GM19043 (cell line): Measurements from ENCODE around the gene APBA2.

Source experiments
- ATAC-seq: cut with Tn5 transposase; IDR thresholded peaks from one replicate; pipeline ENCODE4 v1.9.1; 2021; ENCODE audit warnings: low read depth; ENCODE audit not compliant: unreplicated experiment

Gene APBA2

GRCh38 chr15:28955160-28955992, 69.6 kb downstream of the APBA2 start:
- no peak for ATAC-seq

DNA sequence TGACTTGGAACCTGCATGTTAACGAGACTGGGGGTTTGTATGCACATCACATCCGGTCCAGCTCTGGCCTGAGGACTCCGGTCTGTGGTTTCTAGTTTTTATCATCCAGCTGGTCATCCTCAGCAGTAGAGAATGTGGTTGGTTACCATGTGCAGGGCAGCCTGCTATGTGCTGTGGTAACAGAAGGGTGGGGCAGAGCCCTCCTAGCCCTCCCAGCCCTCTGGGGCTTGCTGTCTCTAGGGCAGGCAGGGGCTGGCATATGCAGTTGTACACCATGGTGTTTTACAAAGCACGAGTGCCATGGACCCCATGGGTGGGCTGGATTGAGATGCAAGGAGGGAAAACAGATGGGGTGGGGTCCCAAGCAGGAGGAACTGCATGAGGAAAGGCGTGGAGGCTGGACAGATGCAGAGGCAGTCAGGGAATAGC, 70.2 kb downstream of the APBA2 start:
- ATAC-seq, result no peak

DNA sequence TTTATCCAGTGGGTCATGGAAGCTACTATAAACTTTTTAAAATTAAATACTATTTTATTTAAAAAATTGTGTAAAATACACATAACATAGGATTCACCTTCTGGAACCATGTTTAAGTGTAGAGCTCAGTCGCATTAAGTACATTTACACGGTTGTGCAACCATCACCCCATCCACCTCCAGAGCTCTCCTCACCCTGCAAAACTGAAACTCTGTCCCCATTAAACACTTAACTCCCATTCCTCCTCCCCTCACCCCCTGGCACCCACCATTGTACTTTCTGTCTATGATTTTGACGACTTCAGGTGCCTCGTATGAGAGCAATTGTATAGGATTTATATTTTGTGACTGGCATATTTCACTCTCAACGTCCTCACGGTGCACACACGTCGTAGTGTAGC, 70.7 kb downstream of the APBA2 start:
- no peak for ATAC-seq

DNA sequence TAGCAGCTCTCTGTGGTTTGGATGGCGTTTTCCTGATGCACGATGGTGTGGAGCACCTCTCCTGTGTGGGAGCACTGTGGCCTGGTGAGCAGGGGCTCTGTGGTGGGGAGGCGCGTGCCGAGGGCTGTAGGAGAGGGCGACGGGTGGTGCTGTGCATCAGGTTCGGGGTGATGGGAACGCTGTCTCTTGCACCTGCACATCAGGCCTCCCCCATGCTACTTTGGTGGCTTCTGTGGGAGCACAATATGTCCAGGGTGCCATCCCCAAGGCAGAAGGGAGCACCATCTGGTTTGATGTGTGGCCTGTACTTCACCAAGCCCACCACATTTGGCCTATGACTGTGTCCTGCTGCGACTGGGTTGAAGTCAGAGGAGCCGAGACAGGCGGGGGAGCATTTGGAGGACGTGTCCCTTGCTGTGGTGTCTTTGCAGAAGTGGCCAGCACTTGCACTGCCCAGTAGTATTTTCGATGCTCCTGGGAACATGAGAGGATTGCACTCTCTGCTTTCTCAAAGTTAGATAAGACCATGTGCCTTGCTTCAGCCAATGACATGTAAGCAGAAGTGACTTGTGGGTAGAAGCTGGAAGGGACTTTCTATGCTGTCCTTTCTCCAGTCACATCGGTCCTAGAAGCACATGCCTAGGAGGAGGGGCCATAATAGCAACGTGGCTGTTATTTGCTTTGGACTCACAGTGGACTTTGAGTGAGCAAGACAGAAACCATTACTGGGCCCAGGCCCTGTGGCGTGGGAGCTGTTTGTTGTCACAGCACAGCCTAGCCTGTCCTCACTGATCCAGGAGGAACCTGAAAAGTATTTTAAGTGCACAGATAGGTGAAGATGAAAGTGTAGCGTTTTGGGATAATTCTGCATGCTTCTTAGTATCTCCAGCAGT, 72.1 kb downstream of the APBA2 start:
- ATAC-seq, result no peak

GRCh38 chr15:28959326-28959725, 73.6 kb downstream of the APBA2 start:
- ATAC-seq, result no peak

GRCh38 chr15:28960979-28961378, 75.2 kb downstream of the APBA2 start:
- ATAC-seq, result no peak

GRCh38 chr15:28961391-28961790, 75.6 kb downstream of the APBA2 start:
- ATAC-seq, result no peak

GRCh38 chr15:28962851-28963710, 77.3 kb downstream of the APBA2 start:
- no peak for ATAC-seq

DNA sequence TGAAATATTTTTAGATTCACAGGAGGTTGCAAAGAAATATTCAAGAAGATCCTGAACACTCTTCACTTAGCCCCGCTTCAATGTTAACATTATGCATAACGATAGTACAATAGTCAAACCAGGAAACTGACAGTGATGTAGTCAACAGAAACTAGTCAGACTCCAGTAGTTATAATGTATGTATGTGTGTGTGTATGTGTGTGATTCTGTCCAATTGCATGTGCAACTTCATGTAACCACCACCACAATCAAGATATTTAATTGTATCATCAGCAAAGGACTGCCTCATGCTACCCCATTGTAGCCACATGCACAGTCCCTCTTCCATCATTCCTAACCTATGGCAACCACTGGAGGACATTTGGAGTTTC, 77.9 kb downstream of the APBA2 start:
- no peak for ATAC-seq

- ATAC-seq, result no peak
Measured at GRCh38 chr15:28964098-28964497, 78.3 kb downstream of the APBA2 start.

- ATAC-seq, result no peak
Measured at GRCh38 chr15:28967066-28967465, 81.3 kb downstream of the APBA2 start.

GRCh38 chr15:28967990-28968389, 82.2 kb downstream of the APBA2 start:
- ATAC-seq, result no peak

DNA sequence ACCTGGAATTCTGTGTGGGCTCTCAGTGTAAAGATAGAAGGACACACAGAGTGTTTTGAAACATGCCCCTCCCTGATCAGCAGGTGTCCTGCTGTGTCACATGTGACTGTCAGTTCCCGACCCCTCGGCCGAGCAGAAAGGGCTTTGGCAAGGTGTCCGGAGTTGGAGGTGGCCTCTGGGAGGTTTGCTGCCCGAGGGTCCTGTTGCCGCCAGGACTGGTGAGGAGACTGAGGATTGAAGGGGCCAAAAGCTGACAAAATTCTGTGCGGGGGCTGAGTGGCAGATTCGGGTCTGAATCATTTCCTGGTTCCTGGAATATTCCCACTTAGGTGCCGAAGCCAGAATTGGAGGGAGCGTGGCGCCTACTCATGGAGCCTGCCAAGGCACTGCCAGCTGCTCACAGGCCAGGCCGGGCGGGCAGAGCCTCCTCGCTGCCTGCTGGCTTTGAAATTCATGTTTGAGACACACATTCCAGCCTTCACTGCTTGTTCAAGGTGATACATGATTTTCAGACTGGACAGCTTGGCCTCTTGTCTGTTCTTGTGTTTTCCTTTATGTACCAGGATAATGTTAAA, 83.8 kb downstream of the APBA2 start:
- no peak for ATAC-seq

GRCh38 chr15:28974142-28974541, 88.4 kb downstream of the APBA2 start:
- ATAC-seq, result no peak

DNA sequence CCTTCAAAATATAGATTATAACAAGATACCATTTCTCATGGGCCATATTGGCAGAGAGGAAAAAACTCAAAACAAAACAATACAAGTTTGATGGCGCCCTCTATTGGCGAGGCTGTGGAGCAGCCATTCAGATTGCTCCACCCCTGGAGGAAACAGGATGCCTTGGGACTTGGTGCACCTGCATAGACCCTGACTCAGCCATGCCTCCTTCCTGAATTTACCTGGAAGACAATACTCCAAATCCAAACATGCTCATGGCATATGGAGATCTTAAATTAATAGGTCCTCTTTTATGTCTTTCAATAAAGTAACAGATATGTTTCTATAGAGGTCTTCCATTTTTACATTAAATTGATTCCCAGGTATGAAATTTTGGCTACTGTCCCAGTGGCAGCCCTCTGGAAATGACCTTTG, 90.0 kb downstream of the APBA2 start:
- ATAC-seq, result no peak

DNA sequence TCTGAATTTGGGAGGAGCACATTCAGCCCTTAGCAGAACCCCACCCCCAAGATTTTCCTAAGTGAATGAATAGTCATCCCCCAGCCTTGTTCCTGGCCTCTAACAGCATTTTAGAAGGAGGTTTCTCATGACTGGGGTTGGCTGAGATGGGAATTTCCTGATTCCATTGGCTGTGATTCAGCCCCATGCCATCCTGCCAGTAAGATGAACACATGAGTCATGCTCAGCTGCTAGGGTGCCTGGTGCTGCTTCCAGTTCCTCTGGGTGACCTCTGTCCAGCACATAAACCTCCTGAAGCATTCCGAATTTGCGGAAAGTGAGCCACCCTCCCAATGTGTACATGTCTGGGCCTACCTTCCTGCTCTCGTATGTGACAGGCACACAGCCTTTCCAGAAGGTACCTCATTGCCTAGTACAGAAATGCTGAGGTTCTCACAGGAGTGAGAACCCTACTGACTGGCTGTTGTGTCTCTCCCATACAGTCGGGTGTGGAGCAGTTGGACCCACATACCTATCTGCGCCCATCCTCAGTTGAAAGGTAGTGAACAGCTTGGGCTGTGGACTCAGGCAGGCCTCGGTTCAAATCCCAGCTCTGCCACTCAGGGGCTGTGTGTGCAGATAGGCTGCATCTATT, 91.7 kb downstream of the APBA2 start:
- ATAC-seq, result no peak

- no peak for ATAC-seq
Measured at GRCh38 chr15:28978011-28978378, 92.2 kb downstream of the APBA2 start.

GRCh38 chr15:28978661-28979060, 92.9 kb downstream of the APBA2 start:
- ATAC-seq, result no peak

DNA sequence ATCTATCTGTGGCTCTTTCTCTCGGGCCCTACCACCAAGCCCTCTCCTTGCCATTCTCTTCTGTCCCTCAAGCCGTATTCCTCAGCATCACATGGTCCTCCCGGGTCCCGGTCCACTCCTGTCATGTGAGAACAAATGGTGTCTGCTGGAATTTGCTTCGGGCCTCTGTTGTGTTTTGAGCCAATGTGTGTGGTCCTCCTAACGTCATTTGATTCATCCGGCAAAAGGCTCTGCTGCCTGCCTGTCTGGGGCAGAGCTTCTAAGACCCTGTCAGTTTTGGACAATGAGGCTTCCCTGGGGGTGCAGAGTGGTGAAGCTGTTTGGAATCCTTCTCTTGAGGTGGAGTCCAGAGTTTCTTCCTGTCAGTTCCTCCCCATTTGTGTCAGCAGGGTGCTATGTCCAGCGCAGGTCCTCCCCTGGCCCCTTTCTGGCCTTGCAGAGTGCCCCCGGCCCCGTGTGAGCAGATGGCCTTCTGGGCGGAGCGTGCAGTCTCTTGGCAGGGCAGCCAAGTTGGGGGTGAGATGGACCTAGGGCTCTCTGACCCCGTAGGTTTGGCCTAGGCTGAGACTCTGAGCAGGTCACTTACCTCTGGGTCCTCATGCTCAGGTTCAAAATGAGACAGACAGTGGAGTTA, 93.6 kb downstream of the APBA2 start:
- ATAC-seq, result no peak
